Activated CD8-positive, alpha-beta memory T cell treated with anti-CD3 and anti-CD28 coated beads for 48 hours (primary cell): ENCODE results near the gene TUBB4B.

Experiments used
- DNase-seq, 3 experiments: peaks; one replicate each; pipeline ENCODE4 v3.0.0-alpha.2; 2020; ENCODE audit warnings: low read depth in 2 of 3, low spot score in 2 of 3

The TUBB4B gene

DNA sequence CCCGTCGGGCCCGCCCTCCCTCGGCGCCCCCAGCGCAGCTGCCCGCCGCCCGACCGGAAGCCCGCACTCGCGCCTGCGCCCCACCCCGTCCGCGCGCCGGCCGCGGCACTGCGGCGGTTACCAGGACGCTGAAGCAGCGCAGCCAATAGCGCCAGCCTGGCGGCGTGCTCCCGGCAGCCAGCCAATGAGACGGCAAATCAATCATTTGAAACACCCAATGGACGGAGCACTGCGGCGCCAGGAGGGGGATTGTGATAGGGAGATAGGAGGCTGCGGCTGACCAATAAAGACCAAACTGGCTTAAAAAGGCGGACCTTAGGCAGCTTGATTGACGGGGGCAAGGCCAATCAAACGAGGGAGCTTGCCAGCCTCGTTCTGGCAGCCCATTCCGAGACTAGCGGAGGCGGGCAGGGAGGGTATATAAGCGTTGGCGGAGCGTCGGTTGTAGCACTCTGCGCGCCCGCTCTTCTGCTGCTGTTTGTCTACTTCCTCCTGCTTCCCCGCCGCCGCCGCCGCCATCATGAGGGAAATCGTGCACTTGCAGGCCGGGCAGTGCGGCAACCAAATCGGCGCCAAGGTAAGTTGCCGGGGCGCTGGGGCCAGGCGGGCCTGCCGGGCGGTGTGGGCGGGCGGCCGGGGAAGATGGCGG is at the start of gene TUBB4B:
TSS of gene TUBB4B (plus strand) at position 447 of the 649 bp plus-strand sequence. CDS start at position 521, 74 bp downstream.
- DNase-seq: peak; percentile 85 to 98 (median 93)

DNA sequence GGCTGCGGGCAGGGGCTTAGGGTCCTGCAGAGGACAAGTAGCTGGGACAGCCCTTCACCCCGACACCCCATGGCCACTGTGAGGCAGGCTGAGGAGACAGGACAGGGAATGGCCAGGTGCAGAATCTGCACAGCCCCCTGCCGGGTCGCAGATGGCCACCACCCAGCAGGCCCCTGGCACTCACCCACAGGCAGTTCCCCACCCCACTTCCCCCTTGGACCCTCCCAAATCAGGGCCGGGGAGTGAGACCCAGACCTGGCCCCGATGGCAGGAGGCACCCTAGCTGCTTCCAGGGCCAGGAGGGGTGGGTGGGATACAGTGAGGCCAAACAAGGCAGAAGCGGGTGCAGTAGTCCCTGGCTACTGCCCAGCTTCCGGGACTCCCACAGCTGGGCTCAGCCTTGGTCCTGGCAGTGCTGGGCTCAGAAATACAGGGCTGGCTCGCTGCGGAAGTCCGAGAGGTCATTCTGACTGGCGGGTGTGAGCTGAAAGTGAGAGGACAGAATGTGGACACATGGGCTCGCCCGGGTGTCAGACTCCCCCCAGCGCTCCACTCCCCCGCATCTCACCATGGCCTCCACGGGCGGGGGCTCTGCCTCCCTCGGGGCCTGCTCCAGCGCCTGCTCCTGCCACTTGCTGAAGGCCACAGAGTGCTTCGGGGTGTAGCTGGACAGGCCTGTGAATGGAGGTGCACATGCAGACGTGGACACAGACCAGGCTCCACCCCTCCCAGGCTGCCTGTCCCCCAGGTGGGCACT is 49.2 kb upstream of the TUBB4B start:
- DNase-seq: no peak

DNA sequence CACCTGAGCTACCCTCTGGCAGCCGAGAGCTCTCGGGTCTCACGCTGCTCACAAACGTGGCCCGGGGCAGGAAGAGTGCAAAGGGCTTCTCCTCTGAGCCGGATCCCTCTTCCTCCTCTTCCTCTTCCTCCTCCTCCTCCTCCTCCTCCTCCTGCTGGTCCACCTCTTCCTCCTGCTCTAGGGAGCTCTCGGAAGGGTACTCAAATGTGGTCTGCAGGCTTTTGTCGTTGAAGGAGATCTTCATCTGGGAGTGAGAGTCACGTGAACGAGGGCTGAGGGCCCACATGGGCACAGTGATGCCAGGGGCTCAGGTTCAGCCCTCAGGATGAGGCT is 48.7 kb upstream of the TUBB4B start:
- no peak for DNase-seq

DNA sequence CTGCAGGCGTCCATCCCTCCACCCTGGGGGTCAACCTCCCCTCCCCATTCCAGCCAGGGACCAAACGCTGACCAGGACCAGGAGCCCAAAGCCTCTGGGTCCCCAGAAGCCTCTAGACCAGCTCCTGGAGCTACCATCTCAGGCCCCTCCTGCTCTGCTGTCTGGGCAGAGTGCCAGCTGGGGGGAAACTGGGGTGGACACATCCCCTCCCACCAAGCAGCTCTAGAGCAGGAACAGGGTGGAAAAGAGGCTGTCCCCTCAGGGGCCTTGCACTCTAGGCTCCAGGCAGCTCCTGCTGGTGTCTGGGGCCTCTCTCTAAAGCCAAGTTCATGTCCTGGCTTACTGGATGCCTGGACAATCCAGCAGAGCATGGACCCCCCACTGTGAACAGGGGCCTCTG is 48.2 kb upstream of the TUBB4B start:
- no peak for DNase-seq

DNA sequence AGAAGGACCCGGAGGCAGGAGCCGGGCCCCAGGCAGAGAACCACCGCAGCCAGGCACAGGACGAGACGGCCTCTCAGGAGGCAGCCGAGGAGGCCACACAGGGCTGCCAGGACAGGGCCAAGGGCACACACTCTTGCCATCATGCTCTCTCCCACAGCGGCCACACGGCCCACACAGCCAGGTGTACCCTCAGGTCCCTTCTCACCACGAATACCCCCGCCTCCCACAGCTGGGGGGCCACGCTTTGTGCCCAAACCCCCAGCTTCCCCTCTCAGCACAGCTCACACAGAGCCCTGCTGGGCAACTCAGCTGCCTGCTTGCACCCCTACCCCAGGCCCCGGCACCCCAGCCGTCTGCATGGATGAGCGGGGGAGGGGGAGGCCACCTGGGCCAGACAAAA is 47.3 kb upstream of the TUBB4B start:
- DNase-seq: no peak

DNA sequence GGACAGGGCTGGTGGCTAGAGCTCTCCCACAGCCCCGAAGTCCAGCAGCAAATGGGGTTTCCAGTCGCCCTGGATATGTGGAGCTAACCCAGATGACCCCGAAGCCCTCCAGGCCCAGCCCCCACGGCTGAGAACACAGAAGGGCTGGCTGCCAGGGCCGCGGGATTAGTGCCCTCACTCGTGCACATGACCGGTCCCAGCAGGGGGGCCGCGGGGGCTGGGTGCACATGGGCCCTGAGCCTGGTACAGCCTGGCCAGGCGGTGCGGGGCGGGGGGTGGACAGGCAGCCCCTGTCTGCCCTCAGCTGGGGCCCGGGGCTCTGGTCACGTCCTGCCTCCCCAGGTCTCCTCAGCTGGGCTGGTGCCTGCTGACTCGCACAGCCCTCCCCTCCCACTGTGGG is 46.7 kb upstream of the TUBB4B start:
- DNase-seq: no peak

DNA sequence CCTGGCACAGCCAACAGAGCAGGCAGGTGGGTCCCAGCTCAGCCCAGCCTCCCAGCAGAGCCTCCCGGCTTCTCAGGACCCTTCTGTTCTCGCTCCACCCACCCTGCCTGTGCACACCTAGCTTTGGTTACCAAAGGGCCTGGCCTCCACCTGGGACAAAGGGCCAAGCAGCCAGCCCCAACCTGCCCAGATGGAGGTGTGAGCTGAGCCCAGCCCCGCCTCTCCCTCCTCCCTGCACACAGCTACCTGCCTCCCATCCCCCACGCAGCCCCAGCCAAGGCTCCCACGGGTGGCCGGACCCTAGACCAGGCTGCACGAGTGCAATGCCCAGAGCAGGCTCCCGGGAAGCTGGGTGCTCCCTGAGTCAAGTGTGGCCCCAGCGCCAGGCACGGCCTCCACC is 46.2 kb upstream of the TUBB4B start:
- DNase-seq: no peak

DNA sequence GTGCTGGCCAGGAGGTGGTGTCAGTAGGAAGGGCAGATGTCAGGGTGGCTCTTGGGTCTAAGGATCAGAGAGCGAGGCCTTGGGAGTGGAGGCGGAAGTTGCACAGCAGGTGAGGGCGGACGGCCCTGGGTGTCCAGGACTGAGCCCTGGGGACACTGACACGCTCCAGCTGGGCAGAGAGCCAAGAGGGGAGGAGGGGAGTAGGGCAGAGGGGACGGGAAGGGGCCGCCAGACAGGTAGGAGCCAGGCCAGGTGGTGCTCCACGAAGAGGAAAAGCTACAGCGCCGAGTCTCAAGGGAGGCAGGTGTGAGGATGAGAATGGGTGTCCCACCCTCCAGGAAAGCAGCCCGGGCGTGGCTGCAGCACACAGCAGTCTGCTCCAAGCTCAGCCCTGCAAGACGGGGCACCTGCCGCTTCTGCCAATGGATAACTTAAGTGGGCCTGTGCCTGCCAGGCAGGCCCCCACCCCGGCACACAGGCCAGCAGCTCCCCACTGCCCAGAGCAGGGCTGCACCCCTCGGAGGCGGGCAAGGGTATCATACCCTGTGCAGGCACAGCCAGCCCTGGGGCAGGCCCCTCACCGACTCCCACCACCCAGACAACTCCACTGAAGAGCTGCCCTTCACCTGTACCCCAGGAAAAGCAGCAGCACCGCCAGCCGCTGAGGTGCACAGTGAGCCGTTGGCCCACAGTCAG is 45.4 kb upstream of the TUBB4B start:
- DNase-seq: no peak

DNA sequence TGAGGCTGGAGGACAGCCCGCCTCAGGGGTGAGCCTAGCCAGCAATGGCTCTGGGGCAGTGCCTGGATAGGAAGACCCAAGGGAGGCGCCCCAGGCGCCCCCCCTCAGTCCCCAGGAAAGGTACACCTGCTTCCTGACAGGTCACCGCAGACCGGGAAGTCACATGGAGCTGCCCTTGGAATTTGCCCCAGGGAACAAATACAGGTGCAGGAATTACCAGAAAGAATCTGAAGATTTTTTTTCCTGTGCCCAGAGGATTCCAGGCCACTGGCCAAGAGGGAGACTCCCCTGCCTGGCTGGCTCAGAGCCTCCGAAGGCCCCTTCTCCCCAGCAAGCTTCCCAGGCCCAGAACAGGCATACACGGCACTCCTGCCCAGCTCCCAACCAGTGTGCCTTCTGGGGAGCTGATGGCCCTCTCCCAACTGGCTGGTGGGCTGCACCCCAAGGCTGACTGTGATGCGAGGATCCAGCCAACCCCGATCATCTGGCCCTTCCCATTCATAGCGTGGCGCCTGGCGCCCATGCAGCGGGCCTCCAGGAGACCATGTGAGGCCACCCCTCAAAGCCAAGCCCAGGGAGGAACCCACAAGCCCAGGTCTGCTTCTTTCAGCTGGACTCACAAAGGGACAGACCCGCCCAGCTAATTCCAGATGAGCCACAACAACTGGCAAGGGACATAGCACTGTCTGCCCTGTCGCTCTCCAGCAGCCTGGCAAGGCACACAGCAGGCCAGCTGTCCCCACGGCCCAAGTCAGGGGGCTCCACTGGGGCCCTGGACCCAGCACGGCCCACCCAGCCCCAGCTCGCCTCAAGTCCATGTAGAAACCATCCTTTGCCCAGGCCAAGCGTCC is 42.8 kb upstream of the TUBB4B start:
- DNase-seq: no peak

DNA sequence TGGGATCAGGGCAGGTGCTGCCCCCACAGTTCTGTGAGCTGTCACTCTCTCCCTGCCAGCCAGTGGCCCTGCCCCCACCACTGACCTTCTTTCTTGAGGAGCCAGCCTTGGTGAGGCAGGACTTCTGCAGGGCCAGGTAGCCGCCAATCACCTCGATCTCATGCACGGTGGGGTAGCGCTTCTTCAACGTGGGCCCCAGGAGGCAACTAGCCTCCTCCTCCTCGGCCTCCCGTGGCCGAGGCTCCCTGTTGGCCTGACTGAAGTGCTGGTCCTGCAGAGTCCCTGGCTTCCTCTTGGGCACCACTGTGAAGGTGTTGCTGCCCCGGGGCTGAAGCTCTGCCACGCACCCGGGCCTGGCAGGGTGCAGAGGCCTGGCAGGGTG is 42.2 kb upstream of the TUBB4B start:
- DNase-seq: no peak

DNA sequence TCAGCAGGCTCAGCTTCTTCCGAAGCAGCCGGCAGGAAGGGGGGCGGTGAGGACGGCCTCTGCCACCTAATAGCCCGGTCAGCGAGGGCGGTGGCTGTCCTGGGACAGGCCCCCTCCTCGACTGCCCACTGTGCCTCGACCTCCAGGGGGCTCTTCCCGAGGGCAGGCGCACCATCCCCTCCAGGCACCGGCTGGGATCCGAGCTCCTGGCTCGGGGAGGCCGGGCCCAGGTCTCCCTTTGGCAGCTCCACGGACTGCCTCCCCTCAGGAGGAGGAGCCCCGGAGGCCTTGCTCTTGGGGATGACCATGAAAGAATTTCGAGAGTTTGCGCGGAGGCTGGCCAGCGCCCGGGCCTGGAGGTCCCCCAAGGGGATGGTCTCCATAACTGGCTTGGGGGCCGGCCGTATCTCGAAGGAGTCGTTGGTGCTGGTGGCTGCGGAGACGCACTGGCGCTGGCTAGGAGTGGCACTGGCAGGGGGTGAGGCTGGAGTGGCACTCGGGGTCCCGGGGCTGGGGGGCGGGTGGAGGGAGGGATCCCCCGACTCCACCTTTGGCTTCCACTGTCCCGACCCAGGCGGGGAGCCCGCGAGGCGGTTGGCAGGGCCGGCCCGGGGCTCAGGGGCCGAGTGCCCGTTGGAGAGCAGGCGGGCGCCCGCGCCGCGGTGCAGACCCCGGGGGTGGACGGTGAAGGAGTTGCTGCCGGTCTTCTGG is 41.5 kb upstream of the TUBB4B start:
- no peak for DNase-seq

DNA sequence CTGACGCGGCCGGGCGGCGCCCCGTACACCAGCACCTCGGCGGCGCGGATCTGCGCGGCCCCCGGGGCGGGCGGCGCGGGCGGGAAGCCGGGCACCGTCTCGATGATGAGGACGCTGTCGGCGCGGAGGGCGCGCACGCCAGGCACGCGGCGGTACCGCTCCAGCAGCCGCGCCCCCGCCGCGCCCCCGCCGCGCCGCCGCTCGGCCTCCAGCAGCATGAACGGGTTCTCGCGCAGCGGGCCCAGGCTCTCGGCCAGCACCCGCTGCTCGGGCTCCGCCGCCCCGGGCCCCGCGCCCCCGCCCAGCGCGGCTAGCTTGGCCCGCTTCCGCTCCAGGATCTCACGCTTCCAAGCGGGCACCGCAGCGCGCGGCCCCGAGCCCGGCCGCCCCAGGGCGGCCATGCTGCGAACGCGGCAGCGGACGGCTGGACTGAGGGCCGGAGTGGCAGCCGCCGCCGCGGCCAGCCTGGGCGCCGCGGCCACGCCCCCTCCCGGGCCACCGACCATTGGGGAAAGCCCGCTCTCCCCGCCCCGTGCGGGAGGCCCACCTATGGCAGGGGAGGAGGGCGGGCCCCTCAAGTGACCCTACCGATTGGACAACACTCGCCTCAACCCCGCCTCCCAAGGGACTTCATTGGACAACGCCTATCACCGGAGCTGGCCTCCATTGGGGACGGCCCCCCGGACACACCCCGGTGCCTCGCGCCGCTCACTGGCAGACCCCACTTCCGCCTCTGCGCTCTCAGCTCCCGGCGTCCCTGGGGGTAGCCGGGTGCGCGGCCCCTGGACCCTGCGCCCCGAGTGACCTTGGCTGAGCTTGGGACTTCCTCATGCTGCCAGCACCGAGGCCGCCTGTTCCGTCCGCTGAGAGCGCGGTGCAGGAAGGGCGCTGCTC is 40.5 kb upstream of the TUBB4B start, which contains the start of gene TPRN:
TSS of gene TPRN (minus strand) at position 431 of the 894 bp plus-strand sequence. CDS start at position 401, 30 bp downstream.
- DNase-seq: peak; percentile 82 to 96 (median 93)

DNA sequence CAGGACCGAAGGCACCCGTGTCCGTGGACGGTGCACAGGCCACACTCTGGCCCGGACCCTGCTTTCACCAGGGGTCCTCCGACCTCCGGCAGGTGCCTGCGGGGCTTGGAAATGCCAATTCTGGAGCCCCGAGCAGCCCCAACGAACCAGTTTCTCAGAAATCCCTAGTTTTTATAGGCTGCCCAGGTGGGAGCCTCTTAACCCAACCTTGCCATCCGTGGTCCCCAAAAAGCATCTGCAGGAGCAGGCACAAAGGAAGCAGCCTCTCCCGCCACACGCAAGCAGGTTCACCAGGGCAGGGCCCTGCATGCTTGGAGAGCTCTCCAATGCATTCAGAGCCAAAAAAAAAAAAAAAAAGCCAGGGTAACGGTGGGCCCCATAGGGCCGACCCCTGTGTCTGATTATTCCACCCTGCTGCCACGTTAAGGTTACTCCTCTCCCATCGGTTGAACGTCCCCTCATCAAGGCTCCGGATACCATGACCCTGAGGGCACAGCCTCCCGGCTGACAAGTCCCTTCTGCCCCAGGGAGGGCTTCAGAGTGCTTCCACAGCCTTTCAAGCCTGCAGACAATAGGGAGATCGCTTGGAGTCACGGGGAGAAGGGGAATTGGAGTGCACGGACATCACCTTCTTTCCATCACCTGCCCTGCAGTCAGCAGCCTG is 39.8 kb upstream of the TUBB4B start:
- no peak for DNase-seq

DNA sequence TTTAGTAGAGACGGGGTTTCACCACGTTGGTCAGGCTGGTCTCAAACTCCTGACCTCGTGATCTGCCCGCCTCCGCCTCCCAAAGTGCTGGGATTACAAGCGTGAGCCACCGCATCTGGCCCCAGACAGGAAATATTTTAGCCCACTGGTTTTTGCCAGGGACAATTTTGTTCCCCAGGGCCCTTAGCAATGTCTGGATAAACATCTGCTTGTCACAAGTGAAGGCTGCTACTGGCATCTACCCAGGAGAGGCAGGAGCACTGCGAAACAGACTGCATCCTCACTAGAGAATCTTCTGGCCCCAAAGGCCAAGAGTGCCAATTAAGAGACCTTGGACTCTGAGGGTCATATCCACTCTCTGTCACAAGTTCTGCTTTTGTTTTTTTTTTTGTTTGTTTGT is 38.1 kb upstream of the TUBB4B start:
- no peak for DNase-seq

DNA sequence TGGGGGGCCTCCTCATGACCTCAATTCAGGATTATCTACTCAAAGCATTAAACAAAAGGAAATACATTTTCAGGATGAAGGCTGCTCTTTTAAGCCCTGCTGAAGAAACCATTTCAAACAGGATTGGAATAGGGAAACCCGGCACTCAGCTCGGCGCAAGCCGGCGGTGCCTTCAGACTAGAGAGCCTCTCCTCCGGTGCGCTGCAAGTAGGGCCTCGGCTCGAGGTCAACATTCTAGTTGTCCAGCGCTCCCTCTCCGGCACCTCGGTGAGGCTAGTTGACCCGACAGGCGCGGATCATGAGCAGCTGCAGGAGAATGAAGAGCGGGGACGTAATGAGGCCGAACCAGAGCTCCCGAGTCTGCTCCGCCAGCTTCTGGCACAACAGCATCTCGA is 36.4 kb upstream of the TUBB4B start:
- DNase-seq: no peak

DNA sequence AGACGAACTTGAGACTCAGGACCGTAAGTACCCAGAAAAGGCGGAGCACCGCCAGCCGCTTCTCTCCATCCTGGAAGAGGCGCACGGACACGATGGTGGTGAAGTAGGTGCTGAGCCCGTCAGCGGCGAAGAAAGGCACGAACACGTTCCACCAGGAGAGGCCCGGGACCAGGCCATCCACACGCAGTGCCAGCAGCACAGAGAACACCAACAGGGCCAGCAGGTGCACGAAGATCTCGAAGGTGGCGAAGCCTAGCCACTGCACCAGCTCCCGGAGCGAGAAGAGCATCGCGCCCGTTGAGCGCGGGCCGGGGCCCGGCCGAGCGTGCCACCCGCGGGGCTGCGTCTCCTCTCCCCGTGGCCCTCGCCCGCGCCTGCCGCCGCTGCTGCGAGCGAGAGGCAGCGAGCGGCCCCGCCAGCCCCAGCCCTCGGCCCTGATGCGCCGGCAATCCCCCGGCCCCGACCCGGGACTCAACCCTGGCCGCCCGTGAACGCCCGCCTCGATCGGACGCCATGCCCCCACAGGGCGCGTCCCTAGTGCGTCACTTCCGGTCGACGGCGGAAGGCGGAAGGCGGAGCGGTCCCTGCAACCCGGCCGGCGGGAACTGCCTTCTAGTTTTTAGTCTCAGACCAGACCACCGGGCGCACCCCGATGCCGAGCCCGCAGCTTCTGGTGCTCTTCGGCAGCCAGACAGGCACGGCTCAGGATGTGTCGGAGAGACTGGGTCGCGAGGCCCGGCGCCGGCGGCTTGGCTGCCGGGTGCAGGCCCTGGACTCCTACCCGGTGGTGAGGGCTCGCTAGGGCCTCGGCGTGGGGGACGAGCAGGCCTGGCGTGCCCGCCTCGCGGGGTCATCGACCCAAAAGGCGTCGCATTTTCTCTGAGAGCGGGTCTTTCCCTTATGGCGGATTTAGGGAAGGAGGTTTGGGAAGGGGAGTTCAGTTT is 35.7 kb upstream of the TUBB4B start, which contains the start of the genes NDOR1 and TMEM203:
TSS of gene NDOR1 (plus strand) at position 575 of the 944 bp plus-strand sequence. CDS start at position 653, 78 bp downstream.
TSS of gene TMEM203 (minus strand) at position 523 of the 944 bp plus-strand sequence. CDS start at position 289, 234 bp downstream.
- DNase-seq: peak; percentile 87 to 96 (median 94)

DNA sequence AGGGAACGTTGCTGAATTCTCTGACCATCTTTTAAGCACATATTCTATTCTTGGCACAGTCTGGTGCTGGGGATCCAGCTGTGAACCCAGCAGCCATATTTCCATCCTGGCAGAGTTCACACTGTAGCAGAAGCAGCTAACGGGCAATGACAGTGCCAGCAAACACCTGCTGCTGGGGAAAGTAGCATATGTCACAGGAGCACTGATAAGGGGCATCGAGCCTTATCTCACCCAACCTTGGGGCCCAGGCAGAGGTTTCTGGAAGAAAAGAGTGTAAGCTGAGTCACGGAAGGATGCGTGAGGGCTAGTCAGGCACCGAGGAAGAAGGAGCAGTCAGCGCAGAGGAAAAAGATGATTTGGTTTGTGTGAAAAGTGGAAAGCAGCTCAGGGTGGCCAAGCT is 34.5 kb upstream of the TUBB4B start:
- DNase-seq: no peak

DNA sequence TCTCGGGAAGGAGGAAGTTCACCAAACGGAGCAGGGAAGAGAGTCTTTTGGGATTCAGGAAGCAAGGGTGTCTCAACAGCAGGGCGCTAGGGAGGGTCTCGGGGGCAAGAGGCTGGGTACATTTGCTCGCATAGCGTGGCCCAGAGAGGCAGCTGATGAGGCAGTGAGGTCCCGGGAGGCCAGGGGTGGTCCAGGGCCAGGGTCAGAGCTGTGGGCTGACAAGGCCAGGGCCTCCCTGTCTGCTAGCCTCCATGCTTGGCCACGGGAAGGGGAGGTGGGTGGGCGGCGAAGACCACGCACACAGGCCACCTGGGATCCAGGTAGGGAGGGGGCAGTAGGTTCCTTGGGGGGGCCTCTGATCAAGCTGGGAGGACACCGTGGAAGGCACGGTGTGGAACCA is 29.6 kb upstream of the TUBB4B start:
- no peak for DNase-seq
